HG02610 (cell line): ENCODE data around the gene HOXB3.

Source experiments
- ATAC-seq: cut with Tn5 transposase; IDR thresholded peaks from one replicate; pipeline ENCODE4 v1.9.1; 2021; ENCODE audit warnings: mild to moderate bottlenecking, moderate library complexity; ENCODE audit not compliant: unreplicated experiment

HOXB3 gene

GRCh38 chr17:48506246-48506645, 83.8 kb downstream of the HOXB3 start:
- ATAC-seq, result no peak

DNA sequence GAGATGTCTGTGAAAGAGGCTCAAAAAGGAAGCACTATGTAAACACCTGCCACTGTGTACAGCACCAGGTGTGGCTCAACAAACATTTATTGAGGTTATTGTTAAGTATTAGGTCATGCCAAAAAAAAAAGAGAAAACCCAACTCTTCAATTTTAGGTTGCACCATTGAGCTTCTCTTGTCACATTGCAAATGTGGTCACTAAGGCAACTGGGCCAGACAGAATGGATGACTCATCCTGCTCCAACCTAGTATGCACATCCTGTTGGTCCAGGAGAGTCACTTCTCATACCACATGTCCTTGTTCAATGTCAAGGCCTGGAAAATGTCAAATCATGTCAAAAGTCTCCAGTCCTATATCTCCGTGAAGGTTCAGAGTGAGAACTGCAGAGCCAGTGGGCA, 84.3 kb downstream of the HOXB3 start:
- ATAC-seq, result peak; percentile 98

- ATAC-seq, result no peak
Observed at GRCh38 chr17:48504953-48505352, 85.1 kb downstream of the HOXB3 start.

DNA sequence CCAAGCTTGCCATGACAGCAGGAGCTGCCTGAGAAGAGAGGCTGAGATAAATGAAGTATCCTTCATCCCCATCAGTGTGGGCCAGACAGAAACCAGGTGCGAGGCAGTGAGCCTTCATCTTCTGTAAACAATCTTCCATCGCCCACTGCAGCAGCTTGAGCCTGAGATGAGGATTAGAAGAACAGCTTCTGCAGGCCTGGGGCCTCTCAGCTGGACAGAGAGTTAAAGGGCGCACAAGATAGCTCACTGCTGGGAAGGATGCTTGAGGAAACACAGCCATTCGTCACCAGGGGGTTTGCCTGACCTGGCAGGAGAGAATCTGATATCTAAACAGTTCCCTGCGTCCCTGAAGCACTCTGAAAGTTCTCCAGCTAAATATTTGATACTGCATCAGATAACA, 86.3 kb downstream of the HOXB3 start:
- ATAC-seq, result no peak

- ATAC-seq, result no peak
Observed at GRCh38 chr17:48502901-48503300, 87.1 kb downstream of the HOXB3 start.

DNA sequence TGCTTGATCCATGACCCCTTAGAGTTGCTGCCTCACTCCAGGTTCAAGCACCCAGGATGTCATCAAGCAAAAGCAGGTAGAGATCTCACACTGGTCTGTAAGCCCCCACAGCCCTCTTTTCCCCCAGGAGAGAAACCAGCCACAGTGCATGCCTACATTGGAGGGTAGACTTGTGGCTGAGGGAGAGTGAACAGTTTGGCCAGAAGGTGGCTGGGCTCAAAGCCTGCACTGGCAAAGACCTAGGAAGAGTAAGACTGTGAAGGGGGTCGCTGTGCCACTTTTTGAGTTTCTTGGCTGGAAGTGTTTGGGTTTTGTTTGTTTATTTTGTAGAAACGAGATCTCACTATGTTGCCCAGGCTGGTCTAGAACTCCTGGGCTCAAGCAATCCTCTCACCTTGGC, 87.7 kb downstream of the HOXB3 start:
- no peak for ATAC-seq

- no peak for ATAC-seq
Observed at GRCh38 chr17:48500435-48501426, 89.3 kb downstream of the HOXB3 start.

DNA sequence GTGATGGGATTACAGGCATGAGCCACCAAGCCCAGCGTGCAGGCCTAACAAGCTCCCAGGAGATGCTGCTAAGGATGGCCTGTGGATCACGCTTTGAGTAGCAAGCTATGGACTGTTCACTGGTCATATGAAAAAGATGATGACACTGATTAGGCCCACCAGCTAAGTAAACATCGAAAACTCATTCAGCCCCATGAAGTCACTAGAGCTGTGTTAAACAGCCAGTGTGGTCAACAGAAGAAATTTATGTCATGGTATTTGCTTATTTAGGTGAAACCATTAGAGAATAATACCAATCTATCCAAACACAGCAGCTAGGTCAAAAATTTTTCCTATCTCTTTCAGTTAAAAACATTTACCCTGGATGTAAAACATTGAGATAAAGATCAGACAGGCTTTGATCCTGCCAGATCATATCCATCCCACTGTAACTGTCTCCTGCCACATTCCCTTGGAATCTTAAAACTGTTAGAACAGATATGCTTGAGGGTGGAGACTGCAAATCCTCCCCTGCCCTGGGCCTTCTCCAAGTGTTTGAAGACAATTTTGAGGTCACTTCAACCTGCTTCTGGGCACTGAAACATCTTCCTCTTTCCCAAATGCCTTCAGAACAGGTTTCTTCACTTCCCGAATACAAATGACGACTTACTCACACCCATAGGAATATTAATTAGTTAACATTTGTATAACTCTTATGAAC, 90.2 kb downstream of the HOXB3 start:
- ATAC-seq, result no peak

- no peak for ATAC-seq
Observed at GRCh38 chr17:48499248-48499647, 90.8 kb downstream of the HOXB3 start.
